Keratinocyte (primary cell): ENCODE data around the gene TPT1. TPM values are rescaled to one million over a fixed set of nuclear protein-coding genes. Genes with fewer than 3 reads are reported as not detected.

Experiments
- DNase-seq: peaks from one replicate; pipeline ENCODE4 v3.0.0-alpha.2; 2011; ENCODE audit warnings: low read depth, missing footprints, low spot score
- FAIRE-seq: peaks from 2 replicates; lab custom pipeline; 2011; peaks lifted over from hg19 to GRCh38; lab: Jason Lieb, UNC
- H2AFZ ChIP-seq: 2 replicates; pipeline ENCODE4 v1.6.0; 2012; ENCODE audit warnings: low read length, control low read depth, inconsistent platforms; ENCODE audit not compliant: control insufficient read depth
- H3K27ac ChIP-seq: 2 replicates; pipeline ENCODE4 v1.5.1; 2011; ENCODE audit warnings: low read length; ENCODE audit not compliant: control insufficient read depth, insufficient read depth
- H3K27me3 ChIP-seq: 3 replicates; pipeline ENCODE4 v1.6.0; 2011; ENCODE audit warnings: low read length; ENCODE audit not compliant: control insufficient read depth, insufficient read depth; ENCODE audit errors: extremely low read depth
- H3K36me3 ChIP-seq, 2 experiments: 2 replicates in 1 of 2; 3 replicates in 1 of 2; pipeline ENCODE4 v1.5.1; 2011; ENCODE audit warnings: low read length in 2 of 2, mild to moderate bottlenecking in 1 of 2; ENCODE audit not compliant: control insufficient read depth in 2 of 2, insufficient read depth in 2 of 2; ENCODE audit errors: extremely low read depth in 1 of 2
- H3K4me1 ChIP-seq: 3 replicates; pipeline ENCODE4 v1.5.1; 2011; ENCODE audit warnings: low read length; ENCODE audit not compliant: control insufficient read depth, insufficient read depth; ENCODE audit errors: extremely low read depth
- H3K4me2 ChIP-seq: 3 replicates; pipeline ENCODE4 v1.6.0; 2011; ENCODE audit warnings: low read depth, low read length; ENCODE audit not compliant: control insufficient read depth, insufficient read depth; ENCODE audit errors: extremely low read depth
- H3K4me3 ChIP-seq, 3 experiments: fragments of 200-600 bp in 1 of 3; sonication (generic) in 1 of 3; 2 replicates in 2 of 3; 3 replicates in 1 of 3; pipeline ENCODE4 v1.5.1; 2011 to 2016; ENCODE audit warnings: low read length in 3 of 3, mild to moderate bottlenecking in 3 of 3, control low read depth in 2 of 3, inconsistent platforms in 1 of 3, low read depth in 1 of 3, mixed read lengths in 1 of 3, mixed run types in 1 of 3, moderate library complexity in 1 of 3; ENCODE audit not compliant: control insufficient read depth in 2 of 3, insufficient read depth in 2 of 3; ENCODE audit errors: extremely low read depth in 1 of 3
- H3K79me2 ChIP-seq: 2 replicates; pipeline ENCODE4 v1.6.0; 2012; ENCODE audit warnings: low read length; ENCODE audit not compliant: control insufficient read depth, insufficient read depth
- H3K9ac ChIP-seq: 3 replicates; pipeline ENCODE4 v1.6.0; 2011; ENCODE audit warnings: low read length; ENCODE audit not compliant: control insufficient read depth, insufficient read depth; ENCODE audit errors: extremely low read depth
- H3K9me1 ChIP-seq: 3 replicates; pipeline ENCODE4 v1.6.0; 2011; ENCODE audit warnings: low read length; ENCODE audit not compliant: control insufficient read depth, insufficient read depth; ENCODE audit errors: extremely low read depth
- H3K9me3 ChIP-seq: 2 replicates; pipeline ENCODE4 v1.5.1; 2012; ENCODE audit warnings: low read depth, low read length; ENCODE audit not compliant: control insufficient read depth
- H4K20me1 ChIP-seq: 3 replicates; pipeline ENCODE4 v1.6.0; 2011; ENCODE audit warnings: low read length; ENCODE audit not compliant: control insufficient read depth, insufficient read depth; ENCODE audit errors: extremely low read depth
- CTCF ChIP-seq, 3 experiments: IDR thresholded peaks in 1 of 3; conservative IDR thresholded peaks in 1 of 3; optimal IDR thresholded peaks in 1 of 3; 2 replicates in 2 of 3; 3 replicates in 1 of 3; pipeline versions ENCODE3 to v1.5.1; 2011; ENCODE audit warnings: low read length in 3 of 3, mild to moderate bottlenecking in 3 of 3, moderate library complexity in 2 of 3, control low read depth in 1 of 3, inconsistent platforms in 1 of 3; ENCODE audit not compliant: insufficient read depth in 2 of 3; ENCODE audit errors: extremely low read depth in 1 of 3
- EZH2 ChIP-seq: IDR thresholded peaks from one replicate; pipeline ENCODE4 v1.6.1; 2012; ENCODE audit warnings: inconsistent platforms, mild to moderate bottlenecking, low read length, moderate library complexity
- dilution Hi-C: fragments of 300-500 bp; cut with MboI; formaldehyde crosslinking; loops from one replicate; pipeline ENCODE4 v1.7.0; 2020; ENCODE audit warnings: low sequenced_read_pairs; ENCODE audit not compliant: extremely low pct_ligation_motif_present
- polyA plus RNA-seq, 5 experiments: library from polyadenylated mRNA; depleted of rRNA in 3 of 5; stranded (reverse) in 3 of 5; stranded (forward) in 1 of 5; unstranded in 1 of 5; fragments of >200 nt; gene quantifications; 1 replicate in 1 of 5; 2 replicates in 3 of 5; 3 replicates in 1 of 5; pipeline versions ENCODE4 v1.2.1 to v1.2.3, GENCODE V29; 2011 to 2012; ENCODE audit warnings: missing spikeins in 2 of 5, low read depth in 1 of 5, low replicate concordance in 1 of 5

Gene TPT1
- polyA plus RNA-seq, 1 donor (not counting 4 experiments of a cell fraction or from before 2014, with no cell fraction given): 8,174 TPM

GRCh38 chr13:45337803-45338202 lies 3.2 kb downstream of the TPT1 start:
- no peak for DNase-seq
- H2AFZ ChIP-seq: no peak overlapping the region
- no peak overlapping the region for H3K27ac ChIP-seq
- H3K9me3 ChIP-seq: no peaks in the 10 kb centered on the region
- no peak for FAIRE-seq
- dilution Hi-C loops: no loop called here
- peaks cover 69% of the 10 kb centered on the region for H3K4me1 ChIP-seq
- TF ChIP-seq CTCF (optimal IDR thresholded peaks at IDR 0.05 in 1 of 3, IDR thresholded peaks at IDR 0.05 in 1 of 3, conservative IDR thresholded peaks at IDR 0.05 in 1 of 3; ENCODE audit: extremely low read depth in 1 of 3, insufficient read depth in 2 of 3, low read length in 3 of 3) (no peak), EZH2 (no peak)
- peaks cover 65% of the 10 kb centered on the region for H3K79me2 ChIP-seq
- no peak overlapping the region for H3K9ac ChIP-seq
- peak overlapping the region; percentile 85 for H3K4me2 ChIP-seq
- peaks cover 30 to 53% of the 10 kb centered on the region in 2 experiments for H3K36me3 ChIP-seq
- H3K9me1 ChIP-seq: peaks cover 4% of the 10 kb centered on the region
- peaks cover 61% of the 10 kb centered on the region for H4K20me1 ChIP-seq
- no peaks in the 10 kb centered on the region for H3K27me3 ChIP-seq
- peak overlapping the region in 1 of 3 experiments; percentile 17 for H3K4me3 ChIP-seq

GRCh38 chr13:45337395-45337794 lies 3.6 kb downstream of the TPT1 start:
- dilution Hi-C loops: no loop called here
- Histone ChIP-seq H2AFZ (no peak overlapping the region), H3K36me3 (peaks cover 30 to 53% of the 10 kb centered on the region in 2 experiments), H3K27ac (no peak overlapping the region), H3K27me3 (no peaks in the 10 kb centered on the region), H4K20me1 (peaks cover 65% of the 10 kb centered on the region), H3K9me3 (no peaks in the 10 kb centered on the region), H3K9ac (no peak overlapping the region), H3K9me1 (peaks cover 8% of the 10 kb centered on the region), H3K4me2 (peak overlapping the region; percentile 33), H3K79me2 (peaks cover 61% of the 10 kb centered on the region), H3K4me3 (peak overlapping the region in 1 of 3 experiments; percentile 17), H3K4me1 (peaks cover 69% of the 10 kb centered on the region)
- FAIRE-seq (no peak), DNase-seq (no peak)
- TF ChIP-seq EZH2 (no peak), CTCF (optimal IDR thresholded peaks at IDR 0.05 in 1 of 3, IDR thresholded peaks at IDR 0.05 in 1 of 3, conservative IDR thresholded peaks at IDR 0.05 in 1 of 3; ENCODE audit: extremely low read depth in 1 of 3, insufficient read depth in 2 of 3, low read length in 3 of 3) (no peak)
